Heart left ventricle (tissue), 13 donors: ENCODE results near the gene ADCY5.

ENCODE experiments used
- POLR2A ChIP-seq, 2 donors: fragments of 450-650 bp; IDR thresholded peaks; one replicate each; pipeline ENCODE4 v1.6.1; 2017; ENCODE audit warnings: antibody characterized with exemption in 2 of 2, mild to moderate bottlenecking in 2 of 2, moderate library complexity in 2 of 2
- TF ChIP-seq, protein P1 (sequence below), 12 donors: fragments of 200-600 bp; sonication (generic) in 4 of 12; IDR thresholded peaks; one replicate each; pipeline versions ENCODE4 v1.5.0 to v1.8.0; 2018 to 2022; ENCODE audit warnings: antibody characterized with exemption in 12 of 12, mild to moderate bottlenecking in 5 of 12
- donor health status: ischemic (EF 13 %, LVEDD 7.1; RV severe dilation, severe dysfunction).
- donor health status: DM: no; HTN: yes; CAD: no.
- donor health status: DM: no; HTN: no; CAD: no.
- donor health status: ischemic (EF 25% LVEDD 6.9; RV normal size, moderate dysfunction).
- donor health status: ischemic (EF 25% LVEDD 5.7; RV mildly dilated, moderate dysfunction).
- donor health status: ischemic (EF 35%, LVEDD 5.7; RV mildly dilated, moderate dysfunction).
- donor health status: nonischemic (EF 11% LVEDD 7.7; RV severe dilation, severe dysfunction).
- donor health status: DM: yes; HTN: yes; CAD: no.
- donor health status: PGD.
- donor health status: ischemic (EF 29% LVEDD 5.4; RV normal size, mild dysfunction).
- donor health status: nonischemic (EF 23%, LVEDD 6.1; RV moderate dilation, normal function).

DNA sequence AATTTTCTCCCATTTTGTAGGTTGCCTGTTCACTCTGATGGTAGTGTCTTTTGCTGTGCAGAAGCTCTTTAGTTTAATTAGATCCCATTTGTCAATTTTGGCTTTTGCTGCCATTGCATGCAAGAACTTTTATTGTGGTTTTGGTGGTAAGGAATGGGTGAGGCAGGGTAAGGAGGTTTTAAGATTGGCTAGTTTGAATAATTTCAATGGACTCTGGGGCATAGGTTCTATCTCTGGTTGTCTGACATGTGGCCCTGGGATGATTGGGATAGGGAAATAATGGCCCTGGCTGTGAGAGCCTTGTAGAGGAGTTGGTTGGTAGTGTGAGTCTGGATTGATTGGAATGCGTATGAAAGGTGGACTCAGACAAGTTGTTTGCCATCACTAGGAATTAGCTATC, 209.1 kb downstream of the ADCY5 start:
- TF ChIP-seq, protein P1, sequence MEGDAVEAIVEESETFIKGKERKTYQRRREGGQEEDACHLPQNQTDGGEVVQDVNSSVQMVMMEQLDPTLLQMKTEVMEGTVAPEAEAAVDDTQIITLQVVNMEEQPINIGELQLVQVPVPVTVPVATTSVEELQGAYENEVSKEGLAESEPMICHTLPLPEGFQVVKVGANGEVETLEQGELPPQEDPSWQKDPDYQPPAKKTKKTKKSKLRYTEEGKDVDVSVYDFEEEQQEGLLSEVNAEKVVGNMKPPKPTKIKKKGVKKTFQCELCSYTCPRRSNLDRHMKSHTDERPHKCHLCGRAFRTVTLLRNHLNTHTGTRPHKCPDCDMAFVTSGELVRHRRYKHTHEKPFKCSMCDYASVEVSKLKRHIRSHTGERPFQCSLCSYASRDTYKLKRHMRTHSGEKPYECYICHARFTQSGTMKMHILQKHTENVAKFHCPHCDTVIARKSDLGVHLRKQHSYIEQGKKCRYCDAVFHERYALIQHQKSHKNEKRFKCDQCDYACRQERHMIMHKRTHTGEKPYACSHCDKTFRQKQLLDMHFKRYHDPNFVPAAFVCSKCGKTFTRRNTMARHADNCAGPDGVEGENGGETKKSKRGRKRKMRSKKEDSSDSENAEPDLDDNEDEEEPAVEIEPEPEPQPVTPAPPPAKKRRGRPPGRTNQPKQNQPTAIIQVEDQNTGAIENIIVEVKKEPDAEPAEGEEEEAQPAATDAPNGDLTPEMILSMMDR (IDR thresholded peaks at IDR 0.05) = no peak
- TF ChIP-seq POLR2A (IDR thresholded peaks at IDR 0.05) = no peak
